Measurements from ENCODE around the gene OBI1.

DNA sequence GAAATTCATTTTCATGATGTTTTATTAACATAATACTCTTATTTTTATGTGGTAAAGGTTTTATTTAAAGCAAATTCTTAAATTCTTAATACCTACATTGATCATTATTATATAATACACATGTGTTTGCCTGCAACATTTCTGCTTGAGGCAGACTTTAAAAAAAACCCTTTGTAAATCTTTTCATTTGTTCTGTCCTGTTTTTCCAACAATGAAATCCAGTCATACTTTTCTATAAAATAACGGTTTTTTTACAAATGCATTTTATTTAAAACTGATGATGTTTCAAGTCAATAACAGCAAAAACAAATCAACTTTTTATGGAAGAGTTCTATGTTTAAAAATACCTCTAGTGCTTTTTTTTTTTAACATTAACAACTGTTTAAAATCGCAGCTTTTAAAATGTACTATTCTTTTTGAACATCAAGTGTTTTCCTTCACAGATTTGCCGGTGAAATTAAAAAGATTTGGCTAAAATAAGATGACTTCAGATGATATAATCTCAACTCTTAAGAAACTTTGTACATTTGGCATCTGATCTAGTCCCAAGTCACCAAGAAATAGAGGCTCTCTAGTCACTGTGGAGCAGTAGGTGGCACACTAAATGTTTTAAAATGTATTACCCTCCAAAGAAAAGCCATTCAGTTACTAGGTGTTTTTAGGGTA is 60.7 kb downstream of the OBI1 start:
- TF ChIP-seq POLR2A (IDR thresholded peaks at IDR 0.05) = no peak
- TF ChIP-seq, protein P1, sequence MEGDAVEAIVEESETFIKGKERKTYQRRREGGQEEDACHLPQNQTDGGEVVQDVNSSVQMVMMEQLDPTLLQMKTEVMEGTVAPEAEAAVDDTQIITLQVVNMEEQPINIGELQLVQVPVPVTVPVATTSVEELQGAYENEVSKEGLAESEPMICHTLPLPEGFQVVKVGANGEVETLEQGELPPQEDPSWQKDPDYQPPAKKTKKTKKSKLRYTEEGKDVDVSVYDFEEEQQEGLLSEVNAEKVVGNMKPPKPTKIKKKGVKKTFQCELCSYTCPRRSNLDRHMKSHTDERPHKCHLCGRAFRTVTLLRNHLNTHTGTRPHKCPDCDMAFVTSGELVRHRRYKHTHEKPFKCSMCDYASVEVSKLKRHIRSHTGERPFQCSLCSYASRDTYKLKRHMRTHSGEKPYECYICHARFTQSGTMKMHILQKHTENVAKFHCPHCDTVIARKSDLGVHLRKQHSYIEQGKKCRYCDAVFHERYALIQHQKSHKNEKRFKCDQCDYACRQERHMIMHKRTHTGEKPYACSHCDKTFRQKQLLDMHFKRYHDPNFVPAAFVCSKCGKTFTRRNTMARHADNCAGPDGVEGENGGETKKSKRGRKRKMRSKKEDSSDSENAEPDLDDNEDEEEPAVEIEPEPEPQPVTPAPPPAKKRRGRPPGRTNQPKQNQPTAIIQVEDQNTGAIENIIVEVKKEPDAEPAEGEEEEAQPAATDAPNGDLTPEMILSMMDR (IDR thresholded peaks at IDR 0.05) = no peak

Measured in upper lobe of left lung (tissue), 4 donors.